H9 (cell line): ENCODE results near the gene PCDHGA3. TPM values are rescaled to one million over a fixed set of nuclear protein-coding genes. Genes with fewer than 3 reads are reported as not detected.

Experiments used
- DNase-seq: peaks from one replicate; pipeline ENCODE4 v3.0.0-alpha.2; 2017
- H2AFZ ChIP-seq: one replicate; pipeline ENCODE4 v1.6.1; 2013; ENCODE audit warnings: mild to moderate bottlenecking, low read length, control low read depth, moderate library complexity
- H2AK5ac ChIP-seq: 2 replicates; pipeline ENCODE4 v1.6.1; 2013; ENCODE audit warnings: low read length, control low read depth, mixed read lengths; ENCODE audit not compliant: insufficient read length
- H2BK120ac ChIP-seq: one replicate; pipeline ENCODE4 v1.6.1; 2013; ENCODE audit warnings: low read depth, mild to moderate bottlenecking, low read length, control low read depth, inconsistent platforms; ENCODE audit not compliant: poor library complexity, severe bottlenecking
- H2BK12ac ChIP-seq: 2 replicates; pipeline ENCODE4 v1.6.1; 2013; ENCODE audit warnings: low read length, control low read depth, mixed read lengths, low read depth; ENCODE audit not compliant: insufficient read length
- H2BK15ac ChIP-seq: 2 replicates; pipeline ENCODE4 v1.6.1; 2013; ENCODE audit warnings: low read depth, low read length, control low read depth
- H2BK20ac ChIP-seq: one replicate; pipeline ENCODE4 v1.6.1; 2013; ENCODE audit warnings: low read depth, mild to moderate bottlenecking, low read length, control low read depth, inconsistent platforms; ENCODE audit not compliant: poor library complexity, severe bottlenecking
- H2BK5ac ChIP-seq: 2 replicates; pipeline ENCODE4 v1.6.1; 2013; ENCODE audit warnings: low read length, control low read depth, mixed read lengths; ENCODE audit not compliant: insufficient read length
- H3K14ac ChIP-seq: 2 replicates; pipeline ENCODE4 v1.6.1; 2013; ENCODE audit warnings: low read length, control low read depth; ENCODE audit not compliant: insufficient read depth
- H3K18ac ChIP-seq: 2 replicates; pipeline ENCODE4 v1.6.1; 2013; ENCODE audit warnings: low read depth, mild to moderate bottlenecking, mixed read lengths, low read length, control low read depth; ENCODE audit not compliant: insufficient read length
- H3K23ac ChIP-seq: 2 replicates; pipeline ENCODE4 v1.6.1; 2013; ENCODE audit warnings: low read length, control low read depth, mixed read lengths, low read depth; ENCODE audit not compliant: insufficient read length
- H3K23me2 ChIP-seq: 2 replicates; pipeline ENCODE4 v1.6.1; 2013; ENCODE audit warnings: low read depth, mild to moderate bottlenecking, mixed read lengths, low read length, control low read depth; ENCODE audit not compliant: insufficient read length, poor library complexity, severe bottlenecking
- H3K27ac ChIP-seq: 2 replicates; pipeline ENCODE4 v1.5.1; 2013; ENCODE audit warnings: low read length, control low read depth, mixed read lengths, low read depth; ENCODE audit not compliant: insufficient read length
- H3K27me3 ChIP-seq: 2 replicates; pipeline ENCODE4 v1.6.1; 2013; ENCODE audit warnings: low read length, control low read depth, inconsistent platforms; ENCODE audit not compliant: insufficient read depth
- H3K4ac ChIP-seq: 2 replicates; pipeline ENCODE4 v1.6.1; 2013; ENCODE audit warnings: low read depth, mild to moderate bottlenecking, control low read depth, inconsistent platforms, low read length, moderate library complexity
- H3K4me1 ChIP-seq: 2 replicates; pipeline ENCODE4 v1.6.1; 2013; ENCODE audit warnings: low read length, control low read depth, inconsistent platforms; ENCODE audit not compliant: insufficient read depth
- H3K4me2 ChIP-seq: 2 replicates; pipeline ENCODE4 v1.6.1; 2013; ENCODE audit warnings: low read length, control low read depth, mixed read lengths; ENCODE audit not compliant: insufficient read length, insufficient read depth
- H3K56ac ChIP-seq: 2 replicates; pipeline ENCODE4 v1.6.1; 2013; ENCODE audit warnings: low read depth, mild to moderate bottlenecking, mixed read lengths, low read length, control low read depth; ENCODE audit not compliant: insufficient read length
- H3K79me1 ChIP-seq: 2 replicates; pipeline ENCODE4 v1.6.1; 2013; ENCODE audit warnings: low read depth, mild to moderate bottlenecking, moderate library complexity, low read length, control low read depth, inconsistent platforms; ENCODE audit not compliant: insufficient read depth, poor library complexity, severe bottlenecking
- H3K79me2 ChIP-seq: 2 replicates; pipeline ENCODE4 v1.6.1; 2013; ENCODE audit warnings: low read length, control low read depth, inconsistent platforms; ENCODE audit not compliant: insufficient read depth
- H3K9ac ChIP-seq: 2 replicates; pipeline ENCODE4 v1.6.1; 2013; ENCODE audit warnings: low read length, control low read depth, mixed read lengths; ENCODE audit not compliant: insufficient read length; ENCODE audit errors: extremely low read depth
- H3K9me3 ChIP-seq: one replicate; pipeline ENCODE4 v1.6.1; 2013; ENCODE audit warnings: low read depth, low read length, inconsistent platforms; ENCODE audit not compliant: control insufficient read depth
- H3T11ph ChIP-seq: one replicate; pipeline ENCODE4 v1.6.1; 2013; ENCODE audit warnings: mild to moderate bottlenecking, low read length, control low read depth, inconsistent platforms
- H4K20me1 ChIP-seq: one replicate; pipeline ENCODE4 v1.6.1; 2013; ENCODE audit not compliant: control insufficient read depth, insufficient read length, insufficient read depth
- H4K5ac ChIP-seq: 2 replicates; pipeline ENCODE4 v1.6.1; 2013; ENCODE audit warnings: low read depth, mild to moderate bottlenecking, mixed read lengths, low read length, control low read depth; ENCODE audit not compliant: insufficient read length
- H4K8ac ChIP-seq: replicated peaks from 2 replicates; pipeline ENCODE4 v1.6.1; 2013; ENCODE audit warnings: low read length, control low read depth, mixed read lengths, low read depth; ENCODE audit not compliant: insufficient read length
- H4K91ac ChIP-seq: 2 replicates; pipeline ENCODE4 v1.6.1; 2013; ENCODE audit warnings: low read depth, mild to moderate bottlenecking, moderate library complexity, mixed read lengths, low read length, control low read depth; ENCODE audit not compliant: insufficient read length
- H3K27ac Mint-ChIP-seq, 3 experiments: 2 replicates in 2 of 3; 3 replicates in 1 of 3; pipeline ENCODE4 v1.8.0; 2020 to 2021; ENCODE audit warnings: mixed read lengths in 3 of 3, mild to moderate bottlenecking in 1 of 3, moderate library complexity in 1 of 3
- H3K27me3 Mint-ChIP-seq: 2 replicates; pipeline ENCODE4 v1.8.0; 2021; ENCODE audit warnings: low read depth, mild to moderate bottlenecking, moderate library complexity, mixed read lengths
- H3K36me3 Mint-ChIP-seq, 3 experiments: 2 replicates in 2 of 3; 3 replicates in 1 of 3; pipeline ENCODE4 v1.8.0; 2020 to 2021; ENCODE audit warnings: low read depth in 3 of 3, mixed read lengths in 3 of 3; ENCODE audit not compliant: insufficient read depth in 1 of 3
- H3K4me1 Mint-ChIP-seq, 2 experiments: 2 replicates each; pipeline ENCODE4 v1.8.0; 2020; ENCODE audit warnings: mixed read lengths in 2 of 2
- H3K4me3 Mint-ChIP-seq, 2 experiments: 2 replicates in 1 of 2; 3 replicates in 1 of 2; pipeline ENCODE4 v1.8.0; 2020 to 2021; ENCODE audit warnings: mild to moderate bottlenecking in 2 of 2, mixed read lengths in 2 of 2, moderate library complexity in 1 of 2
- H3K9me3 Mint-ChIP-seq, 2 experiments: 2 replicates in 1 of 2; 3 replicates in 1 of 2; pipeline ENCODE4 v1.8.0; 2020; ENCODE audit warnings: mild to moderate bottlenecking in 2 of 2, mixed read lengths in 2 of 2, moderate library complexity in 1 of 2
- WGBS: extraction: QIAGEN DNeasy Blood & Tissue Kit; methylation state at CpG from one replicate; pipeline ENCODE4 v1.1.7; 2013; ENCODE audit warnings: missing lambda C conversion rate, low lambda C conversion rate, mixed read lengths; ENCODE audit not compliant: insufficient read length; ENCODE audit errors: extremely low coverage; 5-methylcytosine and 5-hydroxymethylcytosine counted together
- total RNA-seq: library from RNA; stranded (reverse); gene quantifications from 2 replicates; pipeline ENCODE4 v1.2.1, GENCODE V29; 2021
- TF ChIP-seq, protein P1 (sequence below): fragments of 200-600 bp; sonication (generic); conservative IDR thresholded peaks from 3 replicates; pipeline ENCODE4 v1.8.0; 2021; ENCODE audit warnings: antibody characterized with exemption, mild to moderate bottlenecking

Gene PCDHGA3
- total RNA-seq, 1 experiment from 2014 or later: 0.94 TPM

DNA sequence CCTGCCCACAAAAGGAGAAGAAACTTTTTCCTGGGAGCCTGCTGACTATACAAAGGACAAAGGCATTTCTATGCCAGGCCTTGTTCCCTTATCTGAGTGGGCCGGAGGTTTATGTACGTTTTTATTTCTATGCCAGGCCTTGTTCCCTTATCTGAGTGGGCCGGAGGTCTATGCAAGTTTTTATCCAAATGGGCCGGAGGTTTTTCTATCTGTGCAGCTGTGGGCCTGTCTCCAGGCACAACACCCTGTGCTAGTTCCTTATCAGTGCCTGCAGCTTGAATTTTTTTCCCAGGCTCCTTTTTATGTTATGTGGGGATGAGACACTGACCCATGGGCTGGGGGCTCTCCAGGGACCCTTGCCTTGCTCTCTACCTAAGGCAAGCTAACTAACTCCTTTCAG lies 45.3 kb upstream of the PCDHGA3 start:
- Histone ChIP-seq H3K14ac (no peak overlapping the region), H4K91ac (no peak overlapping the region), H4K5ac (no peak overlapping the region), H3K79me2 (no peaks in the 10 kb centered on the region), H3K4ac (no peak overlapping the region), H2BK12ac (no peak overlapping the region), H3T11ph (no peak overlapping the region), H3K4me1 (no peaks in the 10 kb centered on the region), H3K18ac (no peak overlapping the region), H3K27me3 (no peaks in the 10 kb centered on the region), H2BK120ac (no peak overlapping the region), H3K9ac (no peak overlapping the region), H2BK20ac (no peak overlapping the region), H4K8ac (no peak overlapping the region), H2BK15ac (no peak overlapping the region), H2BK5ac (no peak overlapping the region), H3K79me1 (no peaks in the 10 kb centered on the region), H3K4me2 (no peak overlapping the region), H3K23ac (no peak overlapping the region), H4K20me1 (no peaks in the 10 kb centered on the region), H3K27ac (no peak overlapping the region), H2AFZ (no peak overlapping the region), H3K23me2 (no peaks in the 10 kb centered on the region), H2AK5ac (no peak overlapping the region), H3K9me3 (no peaks in the 10 kb centered on the region), H3K56ac (no peak overlapping the region)
- DNase-seq: no peak
- Mint-ChIP-seq H3K27ac (no peak overlapping the region), H3K36me3 (peaks cover 0 to 4% (median 0%) of the 10 kb centered on the region in 3 experiments; a peak in 3 of 7 replicates), H3K27me3 (no peaks in the 10 kb centered on the region), H3K4me3 (no peak overlapping the region), H3K9me3 (peaks cover 12 to 37% of the 10 kb centered on the region in 2 experiments; a peak in 4 of 5 replicates), H3K4me1 (no peaks in the 10 kb centered on the region)
- TF ChIP-seq, protein P1, sequence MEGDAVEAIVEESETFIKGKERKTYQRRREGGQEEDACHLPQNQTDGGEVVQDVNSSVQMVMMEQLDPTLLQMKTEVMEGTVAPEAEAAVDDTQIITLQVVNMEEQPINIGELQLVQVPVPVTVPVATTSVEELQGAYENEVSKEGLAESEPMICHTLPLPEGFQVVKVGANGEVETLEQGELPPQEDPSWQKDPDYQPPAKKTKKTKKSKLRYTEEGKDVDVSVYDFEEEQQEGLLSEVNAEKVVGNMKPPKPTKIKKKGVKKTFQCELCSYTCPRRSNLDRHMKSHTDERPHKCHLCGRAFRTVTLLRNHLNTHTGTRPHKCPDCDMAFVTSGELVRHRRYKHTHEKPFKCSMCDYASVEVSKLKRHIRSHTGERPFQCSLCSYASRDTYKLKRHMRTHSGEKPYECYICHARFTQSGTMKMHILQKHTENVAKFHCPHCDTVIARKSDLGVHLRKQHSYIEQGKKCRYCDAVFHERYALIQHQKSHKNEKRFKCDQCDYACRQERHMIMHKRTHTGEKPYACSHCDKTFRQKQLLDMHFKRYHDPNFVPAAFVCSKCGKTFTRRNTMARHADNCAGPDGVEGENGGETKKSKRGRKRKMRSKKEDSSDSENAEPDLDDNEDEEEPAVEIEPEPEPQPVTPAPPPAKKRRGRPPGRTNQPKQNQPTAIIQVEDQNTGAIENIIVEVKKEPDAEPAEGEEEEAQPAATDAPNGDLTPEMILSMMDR: no peak
- no CpG with 5 or more reads among the region's 4 CpGs for WGBS
